Keratinocyte (primary cell): ENCODE data around the gene TMEM271.
A peak's percentile ranks its signal among the peaks of the same experiment; 100 is the strongest.

ENCODE experiments used
- EZH2 ChIP-seq: IDR thresholded peaks from one replicate; pipeline ENCODE4 v1.6.1; 2012; ENCODE audit warnings: inconsistent platforms, mild to moderate bottlenecking, low read length, moderate library complexity
- TF ChIP-seq, protein P1 (sequence below), 3 experiments: IDR thresholded peaks in 1 of 3; conservative IDR thresholded peaks in 1 of 3; optimal IDR thresholded peaks in 1 of 3; 2 replicates in 2 of 3; 3 replicates in 1 of 3; pipeline versions ENCODE3 to v1.5.1; 2011; ENCODE audit warnings: low read length in 3 of 3, mild to moderate bottlenecking in 3 of 3, moderate library complexity in 2 of 3, control low read depth in 1 of 3, inconsistent platforms in 1 of 3; ENCODE audit not compliant: insufficient read depth in 2 of 3; ENCODE audit errors: extremely low read depth in 1 of 3

- TF ChIP-seq, protein P1, sequence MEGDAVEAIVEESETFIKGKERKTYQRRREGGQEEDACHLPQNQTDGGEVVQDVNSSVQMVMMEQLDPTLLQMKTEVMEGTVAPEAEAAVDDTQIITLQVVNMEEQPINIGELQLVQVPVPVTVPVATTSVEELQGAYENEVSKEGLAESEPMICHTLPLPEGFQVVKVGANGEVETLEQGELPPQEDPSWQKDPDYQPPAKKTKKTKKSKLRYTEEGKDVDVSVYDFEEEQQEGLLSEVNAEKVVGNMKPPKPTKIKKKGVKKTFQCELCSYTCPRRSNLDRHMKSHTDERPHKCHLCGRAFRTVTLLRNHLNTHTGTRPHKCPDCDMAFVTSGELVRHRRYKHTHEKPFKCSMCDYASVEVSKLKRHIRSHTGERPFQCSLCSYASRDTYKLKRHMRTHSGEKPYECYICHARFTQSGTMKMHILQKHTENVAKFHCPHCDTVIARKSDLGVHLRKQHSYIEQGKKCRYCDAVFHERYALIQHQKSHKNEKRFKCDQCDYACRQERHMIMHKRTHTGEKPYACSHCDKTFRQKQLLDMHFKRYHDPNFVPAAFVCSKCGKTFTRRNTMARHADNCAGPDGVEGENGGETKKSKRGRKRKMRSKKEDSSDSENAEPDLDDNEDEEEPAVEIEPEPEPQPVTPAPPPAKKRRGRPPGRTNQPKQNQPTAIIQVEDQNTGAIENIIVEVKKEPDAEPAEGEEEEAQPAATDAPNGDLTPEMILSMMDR (optimal IDR thresholded peaks at IDR 0.05 in 1 of 3, IDR thresholded peaks at IDR 0.05 in 1 of 3, conservative IDR thresholded peaks at IDR 0.05 in 1 of 3; ENCODE audit: extremely low read depth in 1 of 3, insufficient read depth in 2 of 3, low read length in 3 of 3), result no peak
- TF ChIP-seq EZH2, result peak; percentile 94
These were observed 1.5 kb downstream of the TMEM271 start for GRCh38 chr4:574346-575161.
